Measurements from ENCODE around the gene CLEC7A. TPM values are rescaled to one million over a fixed set of nuclear protein-coding genes. Genes with fewer than 3 reads are reported as not detected.

The CLEC7A gene
- total and polyA plus RNA-seq, 9 of the 15 experiments (the other 6 are each of a cell fraction or from before 2014, with no cell fraction given), result 0.16 TPM; not detected in 8

DNA sequence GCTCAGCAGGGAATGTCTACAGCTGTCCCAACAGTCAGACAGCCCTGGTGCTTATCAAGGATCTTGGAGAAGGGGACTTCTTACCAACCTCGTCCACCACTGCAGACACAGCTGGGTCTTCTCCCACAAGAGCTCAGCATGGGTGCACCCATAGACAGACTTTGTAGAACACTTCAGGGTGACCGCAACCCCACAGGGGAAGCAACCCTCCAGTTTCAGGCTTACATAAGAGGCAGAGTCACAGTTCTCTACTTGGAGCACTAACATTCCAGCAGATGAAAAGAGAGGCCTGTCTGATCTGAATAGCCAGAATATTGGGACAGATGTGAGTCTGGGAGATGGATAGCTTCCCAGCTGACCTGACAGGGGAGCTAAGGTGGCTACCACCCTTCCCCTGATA, 27.7 kb downstream of the CLEC7A start:
- POLR2A ChIA-PET, result no interaction called here
- 6% methylated on average over 2 of the region's 2 CpGs for WGBS (ENCODE audit: insufficient coverage, low coverage, missing lambda C conversion rate)
- BruUV-seq (replicated peaks), result no TSS peak
- TF ChIP-seq ZNF274 (IDR thresholded peaks at IDR 0.05; ENCODE audit: borderline replicate concordance, low read depth, low read length), result no peak
- TF ChIP-seq, protein P1, sequence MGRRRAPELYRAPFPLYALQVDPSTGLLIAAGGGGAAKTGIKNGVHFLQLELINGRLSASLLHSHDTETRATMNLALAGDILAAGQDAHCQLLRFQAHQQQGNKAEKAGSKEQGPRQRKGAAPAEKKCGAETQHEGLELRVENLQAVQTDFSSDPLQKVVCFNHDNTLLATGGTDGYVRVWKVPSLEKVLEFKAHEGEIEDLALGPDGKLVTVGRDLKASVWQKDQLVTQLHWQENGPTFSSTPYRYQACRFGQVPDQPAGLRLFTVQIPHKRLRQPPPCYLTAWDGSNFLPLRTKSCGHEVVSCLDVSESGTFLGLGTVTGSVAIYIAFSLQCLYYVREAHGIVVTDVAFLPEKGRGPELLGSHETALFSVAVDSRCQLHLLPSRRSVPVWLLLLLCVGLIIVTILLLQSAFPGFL (CRISPR knock-in tag; IDR thresholded peaks at IDR 0.05), result no peak
- TF ChIP-seq STAT5A (IDR thresholded peaks at IDR 0.05; ENCODE audit: borderline replicate concordance, low read length), result no peak
- no peak for TF ChIP-seq ZNF561 (CRISPR knock-in tag; conservative IDR thresholded peaks at IDR 0.05)
- TF ChIP-seq TRIM24 (IDR thresholded peaks at IDR 0.05), result no peak
- no peak for TF ChIP-seq C11orf30 (IDR thresholded peaks at IDR 0.05; ENCODE audit: low read depth)
- TF ChIP-seq, protein P2, sequence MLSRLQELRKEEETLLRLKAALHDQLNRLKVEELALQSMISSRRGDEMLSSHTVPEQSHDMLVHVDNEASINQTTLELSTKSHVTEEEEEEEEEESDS (CRISPR knock-in tag; IDR thresholded peaks at IDR 0.05), result no peak
- TF ChIP-seq ZNF586 (CRISPR knock-in tag; conservative IDR thresholded peaks at IDR 0.05), result no peak
- no peak for TF ChIP-seq PHF20 (IDR thresholded peaks at IDR 0.05; ENCODE audit: partially characterized antibody)
- no peak for TF ChIP-seq ZKSCAN3 (CRISPR knock-in tag; IDR thresholded peaks at IDR 0.05)
- TF ChIP-seq PTBP1 (IDR thresholded peaks at IDR 0.05; ENCODE audit: low read depth, low read length), result no peak
- TF ChIP-seq, protein P3, sequence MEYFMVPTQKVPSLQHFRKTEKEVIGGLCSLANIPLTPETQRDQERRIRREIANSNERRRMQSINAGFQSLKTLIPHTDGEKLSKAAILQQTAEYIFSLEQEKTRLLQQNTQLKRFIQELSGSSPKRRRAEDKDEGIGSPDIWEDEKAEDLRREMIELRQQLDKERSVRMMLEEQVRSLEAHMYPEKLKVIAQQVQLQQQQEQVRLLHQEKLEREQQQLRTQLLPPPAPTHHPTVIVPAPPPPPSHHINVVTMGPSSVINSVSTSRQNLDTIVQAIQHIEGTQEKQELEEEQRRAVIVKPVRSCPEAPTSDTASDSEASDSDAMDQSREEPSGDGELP (CRISPR knock-in tag; IDR thresholded peaks at IDR 0.05; ENCODE audit: borderline replicate concordance), result no peak
- no peak for TF ChIP-seq RBM39 (optimal IDR thresholded peaks at IDR 0.05; ENCODE audit: low read depth, low read length)
- TF ChIP-seq, protein P4, sequence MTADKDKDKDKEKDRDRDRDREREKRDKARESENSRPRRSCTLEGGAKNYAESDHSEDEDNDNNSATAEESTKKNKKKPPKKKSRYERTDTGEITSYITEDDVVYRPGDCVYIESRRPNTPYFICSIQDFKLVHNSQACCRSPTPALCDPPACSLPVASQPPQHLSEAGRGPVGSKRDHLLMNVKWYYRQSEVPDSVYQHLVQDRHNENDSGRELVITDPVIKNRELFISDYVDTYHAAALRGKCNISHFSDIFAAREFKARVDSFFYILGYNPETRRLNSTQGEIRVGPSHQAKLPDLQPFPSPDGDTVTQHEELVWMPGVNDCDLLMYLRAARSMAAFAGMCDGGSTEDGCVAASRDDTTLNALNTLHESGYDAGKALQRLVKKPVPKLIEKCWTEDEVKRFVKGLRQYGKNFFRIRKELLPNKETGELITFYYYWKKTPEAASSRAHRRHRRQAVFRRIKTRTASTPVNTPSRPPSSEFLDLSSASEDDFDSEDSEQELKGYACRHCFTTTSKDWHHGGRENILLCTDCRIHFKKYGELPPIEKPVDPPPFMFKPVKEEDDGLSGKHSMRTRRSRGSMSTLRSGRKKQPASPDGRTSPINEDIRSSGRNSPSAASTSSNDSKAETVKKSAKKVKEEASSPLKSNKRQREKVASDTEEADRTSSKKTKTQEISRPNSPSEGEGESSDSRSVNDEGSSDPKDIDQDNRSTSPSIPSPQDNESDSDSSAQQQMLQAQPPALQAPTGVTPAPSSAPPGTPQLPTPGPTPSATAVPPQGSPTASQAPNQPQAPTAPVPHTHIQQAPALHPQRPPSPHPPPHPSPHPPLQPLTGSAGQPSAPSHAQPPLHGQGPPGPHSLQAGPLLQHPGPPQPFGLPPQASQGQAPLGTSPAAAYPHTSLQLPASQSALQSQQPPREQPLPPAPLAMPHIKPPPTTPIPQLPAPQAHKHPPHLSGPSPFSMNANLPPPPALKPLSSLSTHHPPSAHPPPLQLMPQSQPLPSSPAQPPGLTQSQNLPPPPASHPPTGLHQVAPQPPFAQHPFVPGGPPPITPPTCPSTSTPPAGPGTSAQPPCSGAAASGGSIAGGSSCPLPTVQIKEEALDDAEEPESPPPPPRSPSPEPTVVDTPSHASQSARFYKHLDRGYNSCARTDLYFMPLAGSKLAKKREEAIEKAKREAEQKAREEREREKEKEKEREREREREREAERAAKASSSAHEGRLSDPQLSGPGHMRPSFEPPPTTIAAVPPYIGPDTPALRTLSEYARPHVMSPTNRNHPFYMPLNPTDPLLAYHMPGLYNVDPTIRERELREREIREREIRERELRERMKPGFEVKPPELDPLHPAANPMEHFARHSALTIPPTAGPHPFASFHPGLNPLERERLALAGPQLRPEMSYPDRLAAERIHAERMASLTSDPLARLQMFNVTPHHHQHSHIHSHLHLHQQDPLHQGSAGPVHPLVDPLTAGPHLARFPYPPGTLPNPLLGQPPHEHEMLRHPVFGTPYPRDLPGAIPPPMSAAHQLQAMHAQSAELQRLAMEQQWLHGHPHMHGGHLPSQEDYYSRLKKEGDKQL (CRISPR knock-in tag; IDR thresholded peaks at IDR 0.05; ENCODE audit: borderline replicate concordance), result no peak
- no peak for TF ChIP-seq NR1H2 (CRISPR knock-in tag; IDR thresholded peaks at IDR 0.05)
- TF ChIP-seq, protein P5, sequence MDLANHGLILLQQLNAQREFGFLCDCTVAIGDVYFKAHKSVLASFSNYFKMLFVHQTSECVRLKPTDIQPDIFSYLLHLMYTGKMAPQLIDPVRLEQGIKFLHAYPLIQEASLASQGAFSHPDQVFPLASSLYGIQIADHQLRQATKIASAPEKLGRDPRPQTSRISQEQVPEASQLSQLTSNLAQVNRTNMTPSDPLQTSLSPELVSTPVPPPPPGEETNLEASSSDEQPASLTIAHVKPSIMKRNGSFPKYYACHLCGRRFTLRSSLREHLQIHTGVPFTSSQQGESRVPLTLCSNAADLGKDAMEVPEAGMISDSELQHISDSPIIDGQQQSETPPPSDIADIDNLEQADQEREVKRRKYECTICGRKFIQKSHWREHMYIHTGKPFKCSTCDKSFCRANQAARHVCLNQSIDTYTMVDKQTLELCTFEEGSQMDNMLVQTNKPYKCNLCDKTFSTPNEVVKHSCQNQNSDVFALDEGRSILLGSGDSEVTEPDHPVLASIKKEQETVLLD (IDR thresholded peaks at IDR 0.05), result no peak

More for the DNA sequence above, 27.7 kb downstream of the CLEC7A start:
- no peaks in the 10 kb centered on the region for H3K79me2 ChIP-seq (ENCODE audit: control insufficient read depth, insufficient read depth, low read length)
- ATAC-seq (no peak), FAIRE-seq (no peak), DNase-seq (ENCODE audit: extremely low read depth in 1 of 4, low spot score in 3 of 4) (no peak)
- H3K9ac ChIP-seq (ENCODE audit: insufficient read depth in 1 of 2, low read depth in 2 of 2, low read length in 2 of 2), result no peak overlapping the region
- in situ Hi-C loops (cut with MboI), result no loop called here
- no peaks in the 10 kb centered on the region for H3K4me1 ChIP-seq (replicated peaks in 1 of 2; ENCODE audit: control insufficient read depth in 2 of 2, insufficient read depth in 2 of 2, low read length in 2 of 2)
- no peaks in the 10 kb centered on the region for H3K9me3 ChIP-seq (replicated peaks; ENCODE audit: control insufficient read depth, insufficient read depth, low read depth, low read length)
- H3K9me1 ChIP-seq (ENCODE audit: control insufficient read depth, insufficient read depth, low read length), result no peaks in the 10 kb centered on the region
- intact Hi-C loops (cut with micrococcal nuclease), result no loop called here
- no peaks in the 10 kb centered on the region for H3K36me3 ChIP-seq (ENCODE audit: control insufficient read depth, insufficient read depth, low read length)
- H2AFZ ChIP-seq (ENCODE audit: low read depth, low read length), result no peak overlapping the region
- H4K20me1 ChIP-seq (replicated peaks; ENCODE audit: control insufficient read depth, insufficient read depth, low read length), result no peaks in the 10 kb centered on the region
- CTCF ChIA-PET (ENCODE audit: low intra/inter-chr PET ratio), result no interaction called here
- H3K4me2 ChIP-seq (ENCODE audit: insufficient read depth, low read length), result no peak overlapping the region
- H3K4me3 ChIP-seq, result no peak overlapping the region
- peaks cover 0 to 6% of the 10 kb centered on the region in 2 experiments; a peak in 1 of 5 replicates for H3K27me3 ChIP-seq (ENCODE audit: control insufficient read depth in 2 of 2, insufficient read depth in 2 of 2, low read length in 2 of 2)
- no peak overlapping the region for H3K27ac ChIP-seq (ENCODE audit: extremely low read depth, low read depth, low read length)

All from K562 (cell line).